Right renal pelvis (tissue), 4 donors: ENCODE measurements around the gene ZBTB25. TPM values are rescaled to one million over a fixed set of nuclear protein-coding genes. Genes with fewer than 3 reads are reported as not detected.

Experiments used
- DNase-seq, 4 donors: peaks; one replicate each; pipeline ENCODE4 v3.0.0-alpha.2; 2013; ENCODE audit warnings: low read depth in 4 of 4, low spot score in 3 of 4, missing footprints in 1 of 4
- polyA plus RNA-seq, 4 donors: library from polyadenylated mRNA; unstranded; fragments of 120-200 nt; gene quantifications; one replicate each; pipeline ENCODE4 v1.2.1, GENCODE V29; 2013; ENCODE audit not compliant: insufficient read length in 4 of 4

Gene ZBTB25
- polyA plus RNA-seq, 4 donors: 8.9 to 10.6 (median 9.8) TPM

GRCh38 chr14:64407329-64407728, 96.3 kb downstream of the ZBTB25 start:
- no peak for DNase-seq

- DNase-seq: no peak
Observed at GRCh38 chr14:64405295-64405694, 98.3 kb downstream of the ZBTB25 start.

GRCh38 chr14:64401949-64402348, 101.7 kb downstream of the ZBTB25 start:
- DNase-seq: no peak

- DNase-seq: no peak
Observed at GRCh38 chr14:64400829-64401459, 102.7 kb downstream of the ZBTB25 start.

Other genes starting within 250 kb of the ZBTB25 start
- under 1 TPM; 0.51 to 0.91 (median 0.84) TPM for gene ESR2, start 209.5 kb downstream of the ZBTB25 start, polyA plus RNA-seq
- gene MTHFD1, start 115.5 kb downstream of the ZBTB25 start, polyA plus RNA-seq: 10 to 100 TPM; 73.8 to 89.5 (median 88.3) TPM
- 1 to 10 TPM; 6.1 to 9.1 (median 7.0) TPM for gene AKAP5, start 38.3 kb downstream of the ZBTB25 start, polyA plus RNA-seq
- 10 to 100 TPM; 52.0 to 73.9 (median 65.8) TPM for gene ZBTB1, start 932 bp upstream of the ZBTB25 start, polyA plus RNA-seq
- gene HSPA2, start 36.9 kb upstream of the ZBTB25 start, polyA plus RNA-seq: 10 to 100 TPM; 20.0 to 24.8 (median 22.6) TPM
- 1 to 10 TPM in 1 of 4 donors, under 1 TPM in 3; 0.73 to 1.2 (median 0.83) TPM for gene PPP1R36, start 46.1 kb upstream of the ZBTB25 start, polyA plus RNA-seq
- 100 to 1,000 TPM in 2 of 4 donors, 10 to 100 TPM in 2; 93.6 to 109 (median 100.0) TPM for gene PLEKHG3, start 200.6 kb upstream of the ZBTB25 start, polyA plus RNA-seq